ENCODE measurements around the gene ZMAT5. TPM values are rescaled to one million over a fixed set of nuclear protein-coding genes. Genes with fewer than 3 reads are reported as not detected.
A peak's percentile ranks its signal among the peaks of the same experiment; 100 is the strongest.

Gene ZMAT5
- total and polyA plus RNA-seq, 2 of the 13 experiments (the other 11 are each of a cell fraction or from before 2014, with no cell fraction given) = 20.7 to 27.8 TPM

GRCh38 chr22:29716814-29717545, 49.8 kb downstream of the ZMAT5 start (continued):
- TF ChIP-seq HCFC1 (IDR thresholded peaks at IDR 0.05; ENCODE audit: low read depth, low read length) (0 out of 2 replicates have a peak, but pooled peaks have one; percentile 18), BRD4 (CRISPR knock-in tag; IDR thresholded peaks at IDR 0.05) (no peak), ZNF614 (CRISPR knock-in tag; IDR thresholded peaks at IDR 0.05; ENCODE audit: borderline replicate concordance) (peak; percentile 83; the same call in 1 of the 2 replicates), ZSCAN30 (CRISPR knock-in tag; IDR thresholded peaks at IDR 0.05) (peak; percentile 80; the same call in 1 of the 2 replicates), TGIF2 (CRISPR knock-in tag; IDR thresholded peaks at IDR 0.05) (peak; percentile 95), KAT8 (CRISPR knock-in tag; IDR thresholded peaks at IDR 0.05) (peak; percentile 74), HHEX (CRISPR knock-in tag; IDR thresholded peaks at IDR 0.05) (no peak), ZNF784 (CRISPR knock-in tag; IDR thresholded peaks at IDR 0.05; ENCODE audit: borderline replicate concordance) (no peak), ZBTB7B (CRISPR knock-in tag; IDR thresholded peaks at IDR 0.05) (peak; percentile 72), NCOA1 (CRISPR knock-in tag; IDR thresholded peaks at IDR 0.05) (no peak), MNT (IDR thresholded peaks at IDR 0.05) (no peak), SNRNP70 (IDR thresholded peaks at IDR 0.05; ENCODE audit: low read depth, low read length) (no peak), NPAS2 (CRISPR knock-in tag; IDR thresholded peaks at IDR 0.05; ENCODE audit: borderline replicate concordance) (no peak), EZH2 (conservative IDR thresholded peaks at IDR 0.05; ENCODE audit: low read depth, low read length) (no peak), HNRNPL (IDR thresholded peaks at IDR 0.05; ENCODE audit: low read depth, low read length) (no peak), POLR2AphosphoS5 (IDR thresholded peaks at IDR 0.05; ENCODE audit: low read depth, low read length) (no peak), ZNF770 (CRISPR knock-in tag; IDR thresholded peaks at IDR 0.05) (peak; percentile 45; the same call in 1 of the 2 replicates), ZNF660 (CRISPR knock-in tag; IDR thresholded peaks at IDR 0.05; ENCODE audit: borderline replicate concordance, low read depth) (no peak), ARID4A (CRISPR knock-in tag; IDR thresholded peaks at IDR 0.05; ENCODE audit: borderline replicate concordance) (peak; percentile 60; the same call in 1 of the 2 replicates), SALL2 (CRISPR knock-in tag; IDR thresholded peaks at IDR 0.05) (peak; percentile 59; the same call in 1 of the 2 replicates), CBX1 (IDR thresholded peaks at IDR 0.05; ENCODE audit: low read depth) (no peak), NFYC (CRISPR knock-in tag; IDR thresholded peaks at IDR 0.05) (peak; percentile 45; the same call in 1 of the 2 replicates), ZNF138 (CRISPR knock-in tag; IDR thresholded peaks at IDR 0.05; ENCODE audit: low read depth) (no peak)
